Heart right ventricle (tissue), 16 donors: ENCODE data around the gene CLEC7A. TPM values are rescaled to one million over a fixed set of nuclear protein-coding genes. Genes with fewer than 3 reads are reported as not detected.

Experiments
- ATAC-seq, 8 donors: fragments of 200-7000 bp; cut with Tn5 transposase; one replicate each; pipeline ENCODE4 v1.9.1; 2020; ENCODE audit warnings: mild to moderate bottlenecking in 8 of 8, moderate library complexity in 8 of 8, moderate number of reproducible peaks in 1 of 8
- DNase-seq, 2 donors: peaks; one replicate each; pipeline ENCODE4 v3.0.0-alpha.2; 2020
- H3K27ac ChIP-seq, 10 donors: fragments of 200-600 bp; sonication (generic) in 2 of 10; one replicate each; pipeline versions ENCODE4 v1.5.0 to v1.8.0; 2020 to 2022; ENCODE audit warnings: mild to moderate bottlenecking in 3 of 10
- H3K27me3 ChIP-seq, 7 donors: fragments of 200-600 bp; one replicate each; pipeline ENCODE4 v1.8.0; 2021 to 2022; ENCODE audit warnings: mild to moderate bottlenecking in 2 of 7
- H3K36me3 ChIP-seq, 9 donors: fragments of 200-600 bp; sonication (generic) in 1 of 9; one replicate each; pipeline versions ENCODE4 v1.5.0 to v1.8.0; 2020 to 2022; ENCODE audit warnings: mild to moderate bottlenecking in 2 of 9
- H3K4me1 ChIP-seq, 9 donors: fragments of 200-600 bp; sonication (generic) in 1 of 9; one replicate each; pipeline versions ENCODE4 v1.5.0 to v1.8.0; 2020 to 2022; ENCODE audit warnings: mild to moderate bottlenecking in 4 of 9
- H3K4me3 ChIP-seq, 10 donors: fragments of 200-600 bp; sonication (generic) in 2 of 10; one replicate each; pipeline versions ENCODE4 v1.5.0 to v1.8.0; 2020 to 2022; ENCODE audit warnings: mild to moderate bottlenecking in 7 of 10, moderate library complexity in 2 of 10
- H3K9me3 ChIP-seq, 11 donors: fragments of 200-600 bp in 10 of 11; sonication (generic) in 2 of 11; one replicate each; pipeline versions ENCODE4 v1.5.0 to v1.8.0; 2013 to 2022; ENCODE audit warnings: mild to moderate bottlenecking in 2 of 11, control low read depth in 1 of 11, moderate library complexity in 1 of 11
- WGBS, 2 donors: extraction: QIAGEN DNeasy Blood & Tissue Kit; methylation state at CpG; one replicate each; pipeline ENCODE4 v1.1.7; 2013; ENCODE audit warnings: inconsistent platforms in 1 of 2; 5-methylcytosine and 5-hydroxymethylcytosine counted together
- intact Hi-C, 10 donors: fragments of 100-400 bp; cut with DNase I; formaldehyde crosslinking; loops; one replicate each; pipeline versions ENCODE4 v1.11.1 to v1.14.2; 2022
- polyA plus RNA-seq, 2 donors: library from polyadenylated mRNA; stranded (reverse); fragments of 200-250 nt; gene quantifications; one replicate each; pipeline ENCODE4 v1.2.3, GENCODE V29; 2013
- total RNA-seq, 10 donors: library from RNA; stranded (reverse); fragmentation: NEBNext Ultra II Directional in 3 of 10; extraction: Animal tissue kit (Norgen Biotek cat#: 25700) in 3 of 10; gene quantifications; one replicate each; pipeline versions ENCODE4 v1.2.1 to v1.2.4, GENCODE V29; 2021 to 2023
- TF ChIP-seq, protein P1 (sequence below), 9 donors: fragments of 200-600 bp; sonication (generic) in 2 of 9; IDR thresholded peaks; one replicate each; pipeline versions ENCODE4 v1.5.0 to v1.8.0; 2021 to 2022; ENCODE audit warnings: antibody characterized with exemption in 9 of 9, mild to moderate bottlenecking in 5 of 9, moderate library complexity in 1 of 9
- donor health status: Arrhythmogenic right ventricular cardiomyopathy.
- donor health status: ischemic (EF 13 %, LVEDD 7.1; RV severe dilation, severe dysfunction).
- donor health status: healthy with polysubstance abuse.
- donor health status: DM: no; HTN: yes; CAD: no.
- donor health status: DM: no; HTN: no; CAD: no.
- donor health status: ischemic (EF 25% LVEDD 6.9; RV normal size, moderate dysfunction).
- donor health status: ischemic (EF 25% LVEDD 5.7; RV mildly dilated, moderate dysfunction).
- donor health status: healthy.
- donor health status: DM: yes; HTN: yes; CAD: no.
- donor health status: Ischemic cardiomyopathy.
- donor health status: ischemic (EF 35%, LVEDD 5.7; RV mildly dilated, moderate dysfunction).
- donor health status: nonischemic (EF 11% LVEDD 7.7; RV severe dilation, severe dysfunction).
- donor health status: DM: yes; HTN: yes; CAD: no.
- donor health status: PGD.
- donor health status: ischemic (EF 29% LVEDD 5.4; RV normal size, mild dysfunction).
- donor health status: nonischemic (EF 23%, LVEDD 6.1; RV moderate dilation, normal function).

The CLEC7A gene
- total and polyA plus RNA-seq, 12 donors = 0.94 to 15.2 (median 1.8) TPM

DNA sequence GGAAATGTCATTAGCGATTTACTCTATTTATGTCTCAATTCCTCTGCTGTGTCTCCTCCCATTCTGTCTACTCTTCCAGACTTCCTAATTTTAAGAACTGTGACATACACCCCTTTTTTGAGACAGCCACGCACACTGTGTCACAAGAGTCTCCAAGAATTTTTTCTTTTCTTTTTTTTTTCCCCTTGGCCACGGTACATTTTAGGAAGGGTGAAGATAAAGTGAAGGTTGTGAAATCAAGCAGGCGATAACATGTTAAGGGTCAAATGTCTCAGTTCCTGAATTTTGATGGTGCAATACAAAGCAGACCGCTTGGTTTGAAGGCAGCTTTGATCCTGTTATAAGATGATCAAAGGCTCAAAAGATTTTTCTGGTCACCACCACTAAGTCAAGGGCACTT is 37.6 kb upstream of the CLEC7A start:
- Histone ChIP-seq H3K27me3 (no peaks in the 10 kb centered on the region), H3K36me3 (no peaks in the 10 kb centered on the region), H3K4me1 (peaks cover 0 to 30% (median 0%) of the 10 kb centered on the region in 9 donors), H3K9me3 (no peaks in the 10 kb centered on the region), H3K4me3 (no peak overlapping the region), H3K27ac (peak overlapping the region in 1 of 10 donors; percentile 57)
- ATAC-seq (peak in 6 of 8 donors; percentile 28 to 72 (median 36)), DNase-seq (no peak)
- WGBS, 2 donors = 53 to 69% methylated on average over 5 of the region's 5 CpGs
- intact Hi-C loops = no loop called here
- TF ChIP-seq, protein P1, sequence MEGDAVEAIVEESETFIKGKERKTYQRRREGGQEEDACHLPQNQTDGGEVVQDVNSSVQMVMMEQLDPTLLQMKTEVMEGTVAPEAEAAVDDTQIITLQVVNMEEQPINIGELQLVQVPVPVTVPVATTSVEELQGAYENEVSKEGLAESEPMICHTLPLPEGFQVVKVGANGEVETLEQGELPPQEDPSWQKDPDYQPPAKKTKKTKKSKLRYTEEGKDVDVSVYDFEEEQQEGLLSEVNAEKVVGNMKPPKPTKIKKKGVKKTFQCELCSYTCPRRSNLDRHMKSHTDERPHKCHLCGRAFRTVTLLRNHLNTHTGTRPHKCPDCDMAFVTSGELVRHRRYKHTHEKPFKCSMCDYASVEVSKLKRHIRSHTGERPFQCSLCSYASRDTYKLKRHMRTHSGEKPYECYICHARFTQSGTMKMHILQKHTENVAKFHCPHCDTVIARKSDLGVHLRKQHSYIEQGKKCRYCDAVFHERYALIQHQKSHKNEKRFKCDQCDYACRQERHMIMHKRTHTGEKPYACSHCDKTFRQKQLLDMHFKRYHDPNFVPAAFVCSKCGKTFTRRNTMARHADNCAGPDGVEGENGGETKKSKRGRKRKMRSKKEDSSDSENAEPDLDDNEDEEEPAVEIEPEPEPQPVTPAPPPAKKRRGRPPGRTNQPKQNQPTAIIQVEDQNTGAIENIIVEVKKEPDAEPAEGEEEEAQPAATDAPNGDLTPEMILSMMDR (IDR thresholded peaks at IDR 0.05) = no peak

DNA sequence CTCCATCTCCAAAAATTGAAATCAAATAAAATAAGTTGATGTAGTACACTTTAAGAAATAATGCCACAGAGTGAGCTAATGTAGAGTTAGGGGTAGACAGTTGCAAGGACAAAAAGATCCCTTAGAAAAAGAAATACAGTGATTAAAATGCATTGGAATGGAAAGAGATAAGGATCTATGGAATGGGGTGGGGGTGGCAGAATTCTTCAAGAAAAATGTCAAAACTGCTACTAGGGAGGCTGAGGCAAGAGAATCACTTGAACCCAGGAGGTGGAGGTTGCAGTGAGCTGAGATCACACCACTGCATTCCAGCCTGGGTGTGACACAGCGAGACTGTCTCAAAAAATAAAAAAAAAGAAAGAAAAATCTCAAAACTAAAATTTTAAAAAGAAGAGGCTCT is 35.4 kb upstream of the CLEC7A start:
- Histone ChIP-seq H3K4me1 (peaks cover 0 to 30% (median 0%) of the 10 kb centered on the region in 9 donors), H3K36me3 (no peaks in the 10 kb centered on the region), H3K9me3 (no peaks in the 10 kb centered on the region), H3K27ac (no peak overlapping the region), H3K27me3 (no peaks in the 10 kb centered on the region), H3K4me3 (no peak overlapping the region)
- DNase-seq (no peak), ATAC-seq (no peak)
- TF ChIP-seq, protein P1 (IDR thresholded peaks at IDR 0.05) = no peak
- WGBS, 2 donors = 0 to 100% methylated on average over 1 of the region's 1 CpG
- intact Hi-C loops = no loop called here

- TF ChIP-seq, protein P1 (IDR thresholded peaks at IDR 0.05) = no peak
- ATAC-seq (no peak), DNase-seq (no peak)
- Histone ChIP-seq H3K4me1 (peaks cover 0 to 44% (median 0%) of the 10 kb centered on the region in 9 donors), H3K36me3 (no peaks in the 10 kb centered on the region), H3K27me3 (no peaks in the 10 kb centered on the region), H3K9me3 (no peaks in the 10 kb centered on the region), H3K27ac (no peak overlapping the region), H3K4me3 (no peak overlapping the region)
- 75 to 81% methylated on average over 3 of the region's 3 CpGs for WGBS, 2 donors
- intact Hi-C loops = no loop called here
Measured at GRCh38 chr12:10163084-10163483, 33.1 kb upstream of the CLEC7A start.

GRCh38 chr12:10160617-10161385 is 30.8 kb upstream of the CLEC7A start:
- Histone ChIP-seq H3K9me3 (no peaks in the 10 kb centered on the region), H3K27ac (no peak overlapping the region), H3K4me3 (no peak overlapping the region), H3K36me3 (no peaks in the 10 kb centered on the region), H3K27me3 (no peaks in the 10 kb centered on the region), H3K4me1 (peaks cover 0 to 27% (median 0%) of the 10 kb centered on the region in 9 donors)
- WGBS, 2 donors = 53 to 55% methylated on average over 7 of the region's 7 CpGs
- no peak for ATAC-seq
- TF ChIP-seq, protein P1 (IDR thresholded peaks at IDR 0.05) = no peak
- no peak for DNase-seq
- intact Hi-C loops = no loop called here
